Tibial nerve (tissue), 4 donors: Measurements from ENCODE around the gene SERPINB3.

Source experiments
- CTCF ChIP-seq, 5 experiments: fragments of 200-600 bp in 3 of 5; fragments of 450-650 bp in 2 of 5; sonication (generic) in 3 of 5; IDR thresholded peaks; one replicate each; pipeline ENCODE4 v1.5.1; 2016 to 2019; ENCODE audit warnings: antibody characterized with exemption in 5 of 5, mild to moderate bottlenecking in 3 of 5, moderate library complexity in 2 of 5
- EP300 ChIP-seq, 2 donors: sonication (generic); formaldehyde crosslinking; IDR thresholded peaks; one replicate each; pipeline ENCODE4 v1.6.1; 2017; ENCODE audit warnings: antibody characterized with exemption in 2 of 2, mild to moderate bottlenecking in 1 of 2

DNA sequence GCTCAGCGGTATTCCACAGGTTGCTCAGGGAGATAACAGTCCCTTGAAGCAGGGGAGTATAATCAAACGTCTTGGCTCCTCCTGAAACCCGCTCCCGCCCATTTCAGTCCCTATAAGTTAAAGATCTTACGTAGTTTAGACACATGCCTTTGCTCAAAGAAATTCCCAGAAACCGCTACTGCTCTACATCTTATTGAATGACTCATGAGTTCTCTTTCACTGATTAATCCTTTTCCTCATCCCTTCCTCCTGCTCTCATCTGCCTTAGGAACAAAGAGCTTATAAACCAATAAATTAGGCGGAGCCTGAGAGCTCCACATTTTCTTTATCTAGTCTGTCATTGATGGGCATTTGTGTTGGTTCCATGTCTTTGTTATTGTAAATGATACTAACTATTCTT lies 13.5 kb downstream of the SERPINB3 start:
- TF ChIP-seq EP300 (IDR thresholded peaks at IDR 0.05) (no peak), CTCF (IDR thresholded peaks at IDR 0.05) (no peak)
